ENCODE results near the gene C22orf39.
A peak's percentile ranks its signal among the peaks of the same experiment; 100 is the strongest.

DNA sequence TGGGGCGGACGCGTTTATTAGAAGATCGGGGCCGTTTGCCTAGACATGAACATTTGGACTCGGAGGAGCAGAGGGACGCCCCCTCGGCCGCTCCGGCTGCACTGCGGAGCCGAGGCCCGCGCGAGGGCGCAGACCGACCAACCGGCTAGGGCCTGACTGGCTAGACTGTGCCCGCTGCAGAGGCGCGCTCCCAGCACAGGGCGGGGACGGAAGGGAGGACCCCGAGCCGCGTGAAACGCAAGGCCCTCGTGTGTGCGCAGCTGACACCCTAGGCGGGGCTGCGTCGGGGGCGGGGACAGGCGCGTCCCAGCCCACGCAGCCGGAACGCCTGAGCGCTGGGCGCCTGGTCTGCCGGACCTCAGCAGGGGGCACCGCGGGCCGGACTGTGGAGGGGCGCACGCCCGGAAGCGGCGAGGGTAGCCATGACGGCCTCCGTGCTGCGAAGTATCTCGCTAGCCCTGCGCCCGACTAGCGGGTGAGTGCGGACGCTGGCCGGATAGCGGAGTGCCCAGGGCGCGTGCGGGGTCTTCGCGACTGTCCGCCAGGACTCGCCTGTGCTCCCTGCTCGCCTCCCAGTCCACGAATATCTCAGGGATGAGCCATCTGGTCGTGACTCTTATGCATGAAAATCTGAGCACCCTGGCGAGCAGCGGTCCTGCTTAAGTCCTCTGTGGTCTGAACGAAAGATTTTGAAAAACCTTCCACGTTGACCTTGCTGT, 15.2 kb downstream of the C22orf39 start, which contains the start of gene MRPL40:
- no peak for TF ChIP-seq CTCF (IDR thresholded peaks at IDR 0.05; ENCODE audit: low read depth, low read length, missing input control)
- no peak for TF ChIP-seq JUND (IDR thresholded peaks at IDR 0.05)
- peak; percentile 18 for TF ChIP-seq REST (IDR thresholded peaks at IDR 0.05)
- peak; percentile 63 for TF ChIP-seq MAX (IDR thresholded peaks at IDR 0.05)
- TF ChIP-seq NR2F2 (IDR thresholded peaks at IDR 0.05), result no peak
- peak; percentile 70 for TF ChIP-seq TAF1 (conservative IDR thresholded peaks at IDR 0.05)
- TF ChIP-seq SP1 (IDR thresholded peaks at IDR 0.05), result peak; percentile 70

All from liver (tissue), 3 donors.